Epithelial cell of alveolus of lung (primary cell): Measurements from ENCODE around the gene SNX4. TPM values are rescaled to one million over a fixed set of nuclear protein-coding genes. Genes with fewer than 3 reads are reported as not detected.

ENCODE experiments used
- total RNA-seq: library from RNA; depleted of rRNA; stranded (reverse); fragments of >200 nt; gene quantifications from 2 replicates; pipeline ENCODE4 v1.2.1, GENCODE V29; 2015

The SNX4 gene
- 18.5 and 30.6 TPM in 2 replicates for total RNA-seq

GRCh38 chr3:125519678-125520562 lies at the start of gene SNX4:
Gene SNX4, minus strand, starts transcription at chr3:125520202. Its CDS starts 30 bp downstream, at chr3:125520172.

Other genes starting within 250 kb of the SNX4 start
- gene ZNF148, start 144.9 kb downstream of the SNX4 start, total RNA-seq = 18.4 and 27.9 TPM in 2 replicates
- 5.2 and 9.1 TPM in 2 replicates for gene OSBPL11, start 75.3 kb upstream of the SNX4 start, total RNA-seq